ENCODE data around the gene MARVELD1.

- no peak for TF ChIP-seq HOXA7 (CRISPR knock-in tag; IDR thresholded peaks at IDR 0.05)
- TF ChIP-seq CTCF (IDR thresholded peaks at IDR 0.05), result no peak
- no peak for TF ChIP-seq EHMT2 (IDR thresholded peaks at IDR 0.05; ENCODE audit: low read depth)
- TF ChIP-seq MAZ (IDR thresholded peaks at IDR 0.05; ENCODE audit: borderline replicate concordance, low read depth, low read length), result no peak
- TF ChIP-seq RCOR1 (IDR thresholded peaks at IDR 0.05; ENCODE audit: low read depth, low read length), result no peak
- no peak for TF ChIP-seq ESRRA (IDR thresholded peaks at IDR 0.05; ENCODE audit: borderline replicate concordance, low read length)
- TF ChIP-seq ZFP36 (IDR thresholded peaks at IDR 0.05; ENCODE audit: borderline replicate concordance, partially characterized antibody), result no peak
- TF ChIP-seq EP300 (IDR thresholded peaks at IDR 0.05), result no peak
- no peak for TF ChIP-seq POLR2A (IDR thresholded peaks at IDR 0.05; ENCODE audit: low read length)
- no peak for TF ChIP-seq RNF2 (IDR thresholded peaks at IDR 0.05; ENCODE audit: borderline replicate concordance, low read depth)
Observed at GRCh38 chr10:97738616-97739015, 25.1 kb downstream of the MARVELD1 start.
